Loucy (cell line): Measurements from ENCODE around the gene TBC1D2B.
A peak's percentile ranks its signal among the peaks of the same experiment; 100 is the strongest.

Experiments used
- H2AFZ ChIP-seq: fragments of 200-600 bp; sonication (generic); 2 replicates; pipeline ENCODE4 v1.6.0; 2016; ENCODE audit warnings: antibody characterized with exemption, mild to moderate bottlenecking, low read length, moderate library complexity
- H3F3A ChIP-seq: fragments of 200-600 bp; 2 replicates; pipeline ENCODE4 v1.6.0; 2016; ENCODE audit warnings: antibody characterized with exemption, low read depth, mild to moderate bottlenecking
- H3K27me3 ChIP-seq: fragments of 200-600 bp; sonication (generic); 2 replicates; pipeline ENCODE4 v1.6.1; 2014; ENCODE audit warnings: low read length, mild to moderate bottlenecking; ENCODE audit not compliant: insufficient read depth, poor library complexity, severe bottlenecking
- H3K36me3 ChIP-seq: fragments of 200-600 bp; sonication (generic); 2 replicates; pipeline ENCODE4 v1.6.1; 2016; ENCODE audit warnings: low read length; ENCODE audit not compliant: insufficient read depth
- H3K4me1 ChIP-seq: fragments of 200-600 bp; sonication (generic); 2 replicates; pipeline ENCODE4 v1.5.1; 2014; ENCODE audit warnings: low read length, mild to moderate bottlenecking; ENCODE audit not compliant: insufficient read depth, poor library complexity, severe bottlenecking
- H3K4me2 ChIP-seq: fragments of 200-600 bp; sonication (generic); 2 replicates; pipeline ENCODE4 v1.6.0; 2014; ENCODE audit warnings: antibody characterized with exemption, low read length, low read depth, mild to moderate bottlenecking; ENCODE audit not compliant: poor library complexity, severe bottlenecking
- H3K4me3 ChIP-seq: fragments of 200-600 bp; sonication (generic); 2 replicates; pipeline ENCODE4 v1.5.1; 2014; ENCODE audit warnings: low read length, mild to moderate bottlenecking, mixed read lengths; ENCODE audit not compliant: poor library complexity, severe bottlenecking
- H3K79me2 ChIP-seq: fragments of 200-600 bp; sonication (generic); 2 replicates; pipeline ENCODE4 v1.6.1; 2014; ENCODE audit warnings: low read length; ENCODE audit not compliant: insufficient read depth
- H3K9ac ChIP-seq: fragments of 200-600 bp; sonication (generic); 2 replicates; pipeline ENCODE4 v1.6.0; 2014; ENCODE audit warnings: mild to moderate bottlenecking, low read depth, low read length, moderate library complexity; ENCODE audit not compliant: poor library complexity, severe bottlenecking
- H3K9me2 ChIP-seq: fragments of 200-600 bp; sonication (generic); replicated peaks from 2 replicates; pipeline ENCODE4 v1.6.1; 2016; ENCODE audit warnings: low read depth, low read length, mixed read lengths
- H3K9me3 ChIP-seq: fragments of 200-600 bp; sonication (generic); 2 replicates; pipeline ENCODE4 v1.6.1; 2014; ENCODE audit warnings: mild to moderate bottlenecking, antibody characterized with exemption, low read length, low read depth; ENCODE audit not compliant: insufficient read depth
- H4K20me1 ChIP-seq: fragments of 200-600 bp; sonication (generic); 2 replicates; pipeline ENCODE4 v1.6.0; 2014; ENCODE audit warnings: antibody characterized with exemption, low read length, mild to moderate bottlenecking; ENCODE audit not compliant: insufficient read depth, poor library complexity, severe bottlenecking
- EZH2phosphoT487 ChIP-seq: fragments of 200-600 bp; IDR thresholded peaks from 2 replicates; pipeline ENCODE4 v1.6.1; 2018; ENCODE audit warnings: antibody characterized with exemption, mild to moderate bottlenecking, moderate library complexity, borderline replicate concordance
- TF ChIP-seq, protein P1 (sequence below): fragments of 200-600 bp; sonication (generic); conservative IDR thresholded peaks from 2 replicates; pipeline ENCODE4 v1.5.1; 2014; ENCODE audit warnings: mild to moderate bottlenecking, antibody characterized with exemption, low read length

The TBC1D2B gene

GRCh38 chr15:78052545-78052944 is 25.0 kb downstream of the TBC1D2B start:
- Histone ChIP-seq H4K20me1 (peaks cover 9% of the 10 kb centered on the region), H3K4me3 (peak overlapping the region; percentile 67), H3K9me3 (no peaks in the 10 kb centered on the region), H3K9me2 (no peaks in the 10 kb centered on the region), H3K4me2 (peak overlapping the region; percentile 81), H3F3A (peaks cover 45% of the 10 kb centered on the region), H3K27me3 (no peaks in the 10 kb centered on the region), H3K36me3 (peaks cover 35% of the 10 kb centered on the region; the same call in 1 of the 2 replicates), H2AFZ (no peak overlapping the region), H3K79me2 (peaks cover 74% of the 10 kb centered on the region), H3K9ac (peak overlapping the region; percentile 93), H3K4me1 (peaks cover 95% of the 10 kb centered on the region)
- no peak for TF ChIP-seq EZH2phosphoT487
- TF ChIP-seq, protein P1, sequence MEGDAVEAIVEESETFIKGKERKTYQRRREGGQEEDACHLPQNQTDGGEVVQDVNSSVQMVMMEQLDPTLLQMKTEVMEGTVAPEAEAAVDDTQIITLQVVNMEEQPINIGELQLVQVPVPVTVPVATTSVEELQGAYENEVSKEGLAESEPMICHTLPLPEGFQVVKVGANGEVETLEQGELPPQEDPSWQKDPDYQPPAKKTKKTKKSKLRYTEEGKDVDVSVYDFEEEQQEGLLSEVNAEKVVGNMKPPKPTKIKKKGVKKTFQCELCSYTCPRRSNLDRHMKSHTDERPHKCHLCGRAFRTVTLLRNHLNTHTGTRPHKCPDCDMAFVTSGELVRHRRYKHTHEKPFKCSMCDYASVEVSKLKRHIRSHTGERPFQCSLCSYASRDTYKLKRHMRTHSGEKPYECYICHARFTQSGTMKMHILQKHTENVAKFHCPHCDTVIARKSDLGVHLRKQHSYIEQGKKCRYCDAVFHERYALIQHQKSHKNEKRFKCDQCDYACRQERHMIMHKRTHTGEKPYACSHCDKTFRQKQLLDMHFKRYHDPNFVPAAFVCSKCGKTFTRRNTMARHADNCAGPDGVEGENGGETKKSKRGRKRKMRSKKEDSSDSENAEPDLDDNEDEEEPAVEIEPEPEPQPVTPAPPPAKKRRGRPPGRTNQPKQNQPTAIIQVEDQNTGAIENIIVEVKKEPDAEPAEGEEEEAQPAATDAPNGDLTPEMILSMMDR, result no peak

DNA sequence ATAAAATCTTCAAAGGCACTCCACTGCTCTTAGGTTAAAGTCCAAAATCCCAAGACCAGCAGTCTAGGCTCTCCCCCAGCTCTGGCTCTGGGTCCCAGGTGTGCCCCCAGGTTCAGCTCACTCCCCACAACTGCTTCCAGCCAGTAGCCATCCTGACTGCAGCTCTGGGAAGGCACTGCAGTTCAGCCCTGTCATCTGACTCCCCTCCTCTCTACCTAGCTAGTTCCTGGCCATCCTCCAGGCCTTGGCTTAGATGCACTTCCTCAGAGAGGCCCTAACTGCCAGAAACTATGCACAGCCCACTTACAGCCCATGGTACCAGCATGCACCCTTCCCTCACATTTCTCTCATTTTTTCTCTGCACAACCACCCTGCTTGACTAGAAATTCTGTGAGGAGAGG is 25.5 kb downstream of the TBC1D2B start:
- Histone ChIP-seq H3K79me2 (peaks cover 68% of the 10 kb centered on the region), H3K36me3 (peaks cover 35% of the 10 kb centered on the region; the same call in 1 of the 2 replicates), H3K4me2 (peak overlapping the region; percentile 81), H3F3A (peaks cover 50% of the 10 kb centered on the region), H3K27me3 (no peaks in the 10 kb centered on the region), H3K4me3 (peak overlapping the region; percentile 67), H3K9me3 (no peaks in the 10 kb centered on the region), H4K20me1 (peaks cover 9% of the 10 kb centered on the region), H2AFZ (no peak overlapping the region), H3K9ac (peak overlapping the region; percentile 93), H3K9me2 (no peaks in the 10 kb centered on the region), H3K4me1 (peaks cover 97% of the 10 kb centered on the region)
- TF ChIP-seq, protein P1, result no peak
- no peak for TF ChIP-seq EZH2phosphoT487

GRCh38 chr15:78051596-78051995 is 25.9 kb downstream of the TBC1D2B start:
- Histone ChIP-seq H3F3A (peaks cover 54% of the 10 kb centered on the region), H3K36me3 (peaks cover 35% of the 10 kb centered on the region; the same call in 1 of the 2 replicates), H3K9me3 (no peaks in the 10 kb centered on the region), H3K9ac (peak overlapping the region; percentile 93), H3K4me1 (peaks cover 97% of the 10 kb centered on the region), H2AFZ (no peak overlapping the region), H4K20me1 (peaks cover 7% of the 10 kb centered on the region), H3K79me2 (peaks cover 67% of the 10 kb centered on the region), H3K4me2 (peak overlapping the region; percentile 81), H3K27me3 (no peaks in the 10 kb centered on the region), H3K4me3 (peak overlapping the region; percentile 67), H3K9me2 (no peaks in the 10 kb centered on the region)
- no peak for TF ChIP-seq EZH2phosphoT487
- TF ChIP-seq, protein P1, result no peak
